GM03348 (cell line): ENCODE data around the gene PPIB.
"Not testable (repeated sequence)": the region's sequence is repeated elsewhere in the genome, so short reads cannot be mapped to it uniquely, and the experiment has no call there.

Experiments used
- DNase-seq: peaks from one replicate; pipeline ENCODE4 v3.0.0; 2012; ENCODE audit warnings: low spot score

PPIB gene

GRCh38 chr15:64141798-64142512 is 20.9 kb downstream of the PPIB start:
- no peak for DNase-seq

GRCh38 chr15:64138331-64138941 is 24.4 kb downstream of the PPIB start:
- no peak for DNase-seq

GRCh38 chr15:64137226-64137833 is 25.5 kb downstream of the PPIB start:
- DNase-seq, result no peak

GRCh38 chr15:64136347-64136746 is 26.5 kb downstream of the PPIB start:
- no peak for DNase-seq

- DNase-seq, result no peak
These were observed 28.4 kb downstream of the PPIB start for GRCh38 chr15:64134345-64134829.

GRCh38 chr15:64133623-64134344 is 29.0 kb downstream of the PPIB start:
- no peak for DNase-seq

- no peak for DNase-seq
These were observed 30.6 kb downstream of the PPIB start for GRCh38 chr15:64132217-64132616.

GRCh38 chr15:64131547-64131946 is 31.3 kb downstream of the PPIB start:
- no peak for DNase-seq

- no peak for DNase-seq
These were observed 32.7 kb downstream of the PPIB start for GRCh38 chr15:64130159-64130558.

GRCh38 chr15:64127521-64128270 is 35.1 kb downstream of the PPIB start:
- no peak for DNase-seq

GRCh38 chr15:64125978-64126377 is 36.8 kb downstream of the PPIB start:
- no peak for DNase-seq

GRCh38 chr15:64122936-64123351 is 39.9 kb downstream of the PPIB start:
- no peak for DNase-seq

- no peak for DNase-seq
These were observed 40.4 kb downstream of the PPIB start for GRCh38 chr15:64122444-64122843.

GRCh38 chr15:64121614-64122013 is 41.2 kb downstream of the PPIB start:
- no peak for DNase-seq

- not testable (repeated sequence) for DNase-seq
These were observed 42.5 kb downstream of the PPIB start for GRCh38 chr15:64120322-64120721.

- no peak for DNase-seq
These were observed 44.9 kb downstream of the PPIB start for GRCh38 chr15:64117759-64118487.

- DNase-seq, result peak; percentile 49
These were observed 49.9 kb downstream of the PPIB start for GRCh38 chr15:64112904-64113303.

- DNase-seq, result no peak
These were observed 50.6 kb downstream of the PPIB start for GRCh38 chr15:64112073-64112772.

- no peak for DNase-seq
These were observed 51.2 kb downstream of the PPIB start for GRCh38 chr15:64111679-64112050.

- DNase-seq, result no peak
These were observed 51.7 kb downstream of the PPIB start for GRCh38 chr15:64110950-64111678.
